Measurements from ENCODE around the gene PPP3CB.

DNA sequence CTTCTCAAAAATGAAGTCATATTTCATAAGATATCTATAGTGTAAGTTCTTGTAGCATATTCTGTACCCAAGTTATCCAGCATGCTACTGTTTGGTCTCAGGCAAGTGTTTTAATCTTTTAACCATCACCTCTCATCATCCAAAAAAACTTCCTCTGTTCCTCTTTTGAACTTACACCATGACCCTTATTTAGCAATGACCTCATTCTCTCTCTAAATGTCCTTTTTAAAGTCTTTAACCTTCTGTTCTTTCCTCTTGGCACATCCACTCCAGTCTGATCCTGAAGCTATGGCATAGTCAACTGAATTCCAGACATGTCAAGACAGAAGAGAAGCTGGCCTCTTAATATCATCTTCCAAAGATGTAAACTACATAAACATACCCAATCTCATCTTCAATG is 26.2 kb downstream of the PPP3CB start:
- TF ChIP-seq POLR2A (IDR thresholded peaks at IDR 0.05) (no peak), CTCF (IDR thresholded peaks at IDR 0.05) (no peak), EP300 (IDR thresholded peaks at IDR 0.05) (no peak), POLR2AphosphoS5 (IDR thresholded peaks at IDR 0.05) (no peak)
